ENCODE results near the gene GGPS1.
"Not testable (repeated sequence)": the region's sequence is repeated elsewhere in the genome, so short reads cannot be mapped to it uniquely, and the experiment has no call there.

Gene GGPS1

DNA sequence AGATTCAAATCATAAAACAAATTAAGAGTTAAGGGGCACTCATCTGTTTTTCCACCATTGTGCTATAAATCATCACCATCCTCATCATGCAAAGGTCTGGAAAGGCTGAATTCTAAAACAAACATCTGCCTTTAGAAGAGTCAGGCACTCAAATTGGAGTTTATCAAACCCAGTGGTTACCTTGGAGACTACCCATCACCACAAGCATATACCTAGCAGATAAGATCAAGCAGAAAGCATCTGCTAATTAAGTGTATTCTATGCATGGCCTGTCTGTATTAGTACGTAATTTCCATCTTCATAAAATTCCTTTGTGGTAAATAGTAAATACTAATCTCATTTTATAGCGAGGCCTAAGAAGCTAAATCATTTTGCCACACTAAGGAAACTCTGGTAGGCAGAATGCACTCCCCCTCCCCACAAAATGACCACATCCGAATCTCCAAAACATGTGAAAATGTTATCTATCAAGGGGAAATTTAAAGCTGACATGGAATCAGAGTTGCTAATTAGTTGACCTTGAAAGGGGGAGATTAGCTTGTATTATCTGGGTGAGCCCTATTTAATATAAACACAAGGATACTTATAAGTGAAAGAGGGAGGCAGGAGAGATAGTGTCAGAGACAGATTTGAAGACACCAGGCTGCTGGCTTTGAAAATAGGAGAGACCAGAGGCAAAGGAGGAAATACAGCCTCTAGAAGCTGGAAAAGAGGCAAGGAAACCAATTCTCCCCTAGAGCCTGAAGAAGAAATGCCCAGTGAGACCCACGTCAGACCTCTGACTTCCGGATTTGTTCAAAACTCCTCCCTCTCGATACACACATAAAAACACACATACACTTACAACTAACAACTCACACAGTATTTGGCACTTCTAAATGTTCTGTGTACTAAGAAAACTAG lies 23.6 kb upstream of the GGPS1 start:
- DNase-seq (ENCODE audit: low read depth, low spot score) = no peak
- TF ChIP-seq, protein P1, sequence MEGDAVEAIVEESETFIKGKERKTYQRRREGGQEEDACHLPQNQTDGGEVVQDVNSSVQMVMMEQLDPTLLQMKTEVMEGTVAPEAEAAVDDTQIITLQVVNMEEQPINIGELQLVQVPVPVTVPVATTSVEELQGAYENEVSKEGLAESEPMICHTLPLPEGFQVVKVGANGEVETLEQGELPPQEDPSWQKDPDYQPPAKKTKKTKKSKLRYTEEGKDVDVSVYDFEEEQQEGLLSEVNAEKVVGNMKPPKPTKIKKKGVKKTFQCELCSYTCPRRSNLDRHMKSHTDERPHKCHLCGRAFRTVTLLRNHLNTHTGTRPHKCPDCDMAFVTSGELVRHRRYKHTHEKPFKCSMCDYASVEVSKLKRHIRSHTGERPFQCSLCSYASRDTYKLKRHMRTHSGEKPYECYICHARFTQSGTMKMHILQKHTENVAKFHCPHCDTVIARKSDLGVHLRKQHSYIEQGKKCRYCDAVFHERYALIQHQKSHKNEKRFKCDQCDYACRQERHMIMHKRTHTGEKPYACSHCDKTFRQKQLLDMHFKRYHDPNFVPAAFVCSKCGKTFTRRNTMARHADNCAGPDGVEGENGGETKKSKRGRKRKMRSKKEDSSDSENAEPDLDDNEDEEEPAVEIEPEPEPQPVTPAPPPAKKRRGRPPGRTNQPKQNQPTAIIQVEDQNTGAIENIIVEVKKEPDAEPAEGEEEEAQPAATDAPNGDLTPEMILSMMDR (IDR thresholded peaks at IDR 0.05; ENCODE audit: low read depth, low read length) = no peak
- in situ Hi-C loops (cut with HindIII; ENCODE audit: low sequenced_read_pairs) = no loop called here
- no peak overlapping the region for H3K4me3 ChIP-seq (ENCODE audit: low read depth, low read length)

DNA sequence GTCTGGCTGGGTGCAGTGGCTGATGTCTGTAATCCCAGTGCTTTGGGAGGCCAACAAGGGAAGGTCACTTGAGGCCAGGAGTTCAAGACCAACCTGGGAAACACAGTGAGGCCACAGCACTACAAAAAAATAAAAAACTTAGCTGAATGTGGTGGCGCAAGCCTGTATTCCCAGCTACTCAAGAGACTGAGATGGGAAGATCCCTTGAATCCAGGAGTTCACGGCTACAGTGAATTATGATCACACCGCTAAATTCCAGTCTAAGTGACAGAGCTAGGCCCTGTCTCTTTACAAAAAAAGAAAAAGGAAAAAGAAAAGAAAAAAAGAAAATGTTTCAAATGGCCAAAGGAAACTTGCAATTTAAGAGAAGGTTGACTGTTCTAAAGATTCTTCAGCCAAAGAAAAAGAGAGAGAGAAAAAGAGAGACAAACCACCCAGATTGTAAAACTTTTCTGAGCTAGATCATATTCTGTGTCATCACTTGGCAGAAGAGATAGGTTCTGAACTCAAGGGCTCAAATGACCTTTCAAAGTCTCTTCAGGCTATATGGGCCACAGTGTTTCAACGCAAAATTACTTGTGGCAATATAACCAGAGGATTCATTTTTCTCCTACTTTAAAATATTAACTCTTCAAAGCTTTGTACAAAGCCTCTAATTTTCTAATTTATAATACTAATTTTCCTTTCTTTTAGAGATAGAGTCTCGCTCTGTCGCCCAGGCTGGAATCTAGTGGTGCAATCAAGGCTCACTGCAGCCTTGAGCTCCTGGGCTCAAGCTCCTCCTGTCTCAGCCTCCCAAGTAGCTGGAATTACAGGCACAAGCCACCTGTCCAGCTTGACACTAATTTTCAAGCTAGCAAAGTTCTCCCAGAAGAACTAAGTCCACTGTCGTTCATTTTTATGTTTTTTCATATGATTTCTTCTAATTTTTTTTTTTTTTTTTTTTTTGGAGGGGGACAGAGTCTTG lies 20.9 kb upstream of the GGPS1 start:
- no peak overlapping the region for H3K4me3 ChIP-seq (ENCODE audit: low read depth, low read length)
- in situ Hi-C loops (cut with HindIII; ENCODE audit: low sequenced_read_pairs) = no loop called here
- TF ChIP-seq, protein P1 (IDR thresholded peaks at IDR 0.05; ENCODE audit: low read depth, low read length) = no peak
- DNase-seq (ENCODE audit: low read depth, low spot score) = no peak

DNA sequence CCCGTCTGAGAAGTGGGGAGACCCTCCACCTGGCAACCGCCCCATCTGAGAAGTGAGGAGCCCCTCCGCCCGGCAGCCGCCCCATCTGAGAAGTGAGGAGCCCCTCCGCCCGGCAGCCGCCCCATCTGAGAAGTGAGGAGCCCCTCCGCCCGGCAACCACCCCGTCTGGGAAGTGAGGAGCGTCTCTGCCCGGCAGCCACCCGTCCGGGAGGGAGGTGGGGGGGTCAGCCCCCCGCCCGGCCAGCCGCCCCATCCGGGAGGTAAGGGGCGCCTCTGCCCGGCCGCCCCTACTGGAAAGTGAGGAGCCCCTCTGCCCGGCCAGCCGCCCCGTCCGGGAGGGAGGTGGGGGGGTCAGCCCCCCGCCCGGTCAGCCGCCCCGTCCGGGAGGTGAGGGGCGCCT lies 19.2 kb upstream of the GGPS1 start:
- DNase-seq (ENCODE audit: low read depth, low spot score); H3K4me3 ChIP-seq (ENCODE audit: low read depth, low read length); in situ Hi-C loops (cut with HindIII; ENCODE audit: low sequenced_read_pairs): not testable (repeated sequence)

DNA sequence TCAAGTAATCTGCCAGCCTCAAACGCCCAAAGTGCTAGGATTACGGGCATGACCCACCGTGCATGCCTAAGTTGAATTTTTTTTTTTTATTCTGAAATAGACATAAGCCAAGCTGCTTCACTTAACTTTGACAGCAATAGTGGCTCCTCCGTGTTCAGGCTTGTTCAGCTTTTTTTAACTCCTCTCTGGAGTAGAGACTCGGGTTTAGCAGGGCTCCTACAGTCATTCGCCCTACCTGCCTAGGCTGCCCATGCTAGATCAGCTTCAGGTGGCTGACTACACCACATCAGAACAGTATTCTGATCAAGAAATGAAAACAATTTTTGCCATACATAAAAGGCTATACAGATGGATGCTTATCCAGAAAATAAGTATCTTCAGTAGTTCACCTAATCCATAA lies 15.1 kb upstream of the GGPS1 start:
- in situ Hi-C loops (cut with HindIII; ENCODE audit: low sequenced_read_pairs) = no loop called here
- no peak overlapping the region for H3K4me3 ChIP-seq (ENCODE audit: low read depth, low read length)
- DNase-seq (ENCODE audit: low read depth, low spot score) = no peak
- TF ChIP-seq, protein P1 (IDR thresholded peaks at IDR 0.05; ENCODE audit: low read depth, low read length) = no peak

DNA sequence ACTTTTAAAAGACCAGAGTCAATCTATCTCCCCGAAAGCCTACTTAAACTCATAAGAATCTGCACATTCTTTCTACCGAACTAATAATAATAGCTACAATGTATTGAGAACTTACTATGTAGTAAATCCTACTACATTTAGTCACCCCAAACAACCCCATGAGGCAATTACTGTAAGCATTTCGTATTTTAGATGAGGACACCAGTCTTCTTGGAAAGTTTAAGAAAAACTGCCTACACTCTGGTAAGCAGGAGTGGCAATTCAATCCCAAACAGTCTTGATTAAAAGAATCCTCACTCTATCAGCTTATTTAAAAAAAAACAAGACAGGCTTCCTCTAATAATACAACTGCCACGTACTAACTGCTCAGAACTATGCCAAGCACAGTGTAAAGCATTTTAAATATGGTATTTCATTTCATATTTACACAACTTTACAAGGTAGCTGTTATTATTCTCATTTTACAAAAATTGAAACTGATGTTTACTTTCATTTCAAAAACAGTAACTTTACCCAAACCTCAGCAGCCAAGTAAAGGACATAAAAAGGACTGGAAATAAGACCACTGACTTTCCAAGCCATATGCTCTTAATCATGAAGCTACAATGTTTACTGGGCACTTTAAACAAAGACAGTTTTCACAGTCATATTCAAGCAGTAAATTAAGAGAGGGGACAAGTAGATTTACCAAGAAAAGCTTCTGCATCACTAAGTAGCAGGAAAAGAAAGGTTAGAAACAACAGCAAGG lies 14.3 kb upstream of the GGPS1 start:
- no peak for DNase-seq (ENCODE audit: low read depth, low spot score)
- in situ Hi-C loops (cut with HindIII; ENCODE audit: low sequenced_read_pairs) = no loop called here
- TF ChIP-seq, protein P1 (IDR thresholded peaks at IDR 0.05; ENCODE audit: low read depth, low read length) = no peak
- no peak overlapping the region for H3K4me3 ChIP-seq (ENCODE audit: low read depth, low read length)

DNA sequence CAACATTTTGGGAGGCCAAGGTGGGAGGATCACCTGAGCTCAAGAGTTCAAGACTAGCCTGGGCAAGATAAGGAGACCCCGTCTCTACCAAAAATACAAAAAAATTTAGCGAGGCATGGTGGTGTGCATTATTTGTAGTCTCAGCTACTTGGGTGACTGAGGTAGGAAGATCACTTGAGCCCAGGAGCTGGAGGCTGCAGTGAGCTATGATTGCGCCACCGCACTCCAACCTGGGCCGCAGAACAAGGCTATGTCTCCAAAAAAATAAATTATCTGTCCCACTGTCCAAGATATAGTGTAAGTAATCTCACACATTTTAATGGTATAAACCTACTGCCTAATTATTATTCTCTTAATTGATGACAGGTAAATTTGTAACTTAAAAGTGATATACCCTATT lies 13.2 kb upstream of the GGPS1 start:
- TF ChIP-seq, protein P1 (IDR thresholded peaks at IDR 0.05; ENCODE audit: low read depth, low read length) = no peak
- DNase-seq (ENCODE audit: low read depth, low spot score) = no peak
- in situ Hi-C loops (cut with HindIII; ENCODE audit: low sequenced_read_pairs) = no loop called here
- no peak overlapping the region for H3K4me3 ChIP-seq (ENCODE audit: low read depth, low read length)
